Panc1 (cell line): Measurements from ENCODE around the gene RPL5.

Source experiments
- CTCF ChIP-seq: fragments of 450-650 bp; IDR thresholded peaks from 2 replicates; pipeline ENCODE4 v1.5.1; 2017; ENCODE audit warnings: mild to moderate bottlenecking
- POLR2AphosphoS5 ChIP-seq: IDR thresholded peaks from 2 replicates; pipeline ENCODE4 v1.6.1; 2012; ENCODE audit warnings: mild to moderate bottlenecking, low read depth, low read length, moderate library complexity
- REST ChIP-seq, 2 experiments: IDR thresholded peaks; 2 replicates each; pipeline ENCODE4 v1.6.1; 2011 to 2012; ENCODE audit warnings: low read depth in 2 of 2, control low read depth in 1 of 2, low read length in 1 of 2, mild to moderate bottlenecking in 1 of 2, moderate library complexity in 1 of 2; ENCODE audit not compliant: insufficient read depth in 1 of 2
- SIN3A ChIP-seq: IDR thresholded peaks from 2 replicates; pipeline ENCODE4 v1.6.1; 2012; ENCODE audit warnings: low read depth, mild to moderate bottlenecking, low read length, moderate library complexity, borderline replicate concordance; ENCODE audit not compliant: insufficient read depth
- TCF7L2 ChIP-seq: IDR thresholded peaks from 2 replicates; pipeline ENCODE4 v1.6.1; 2011; ENCODE audit warnings: mild to moderate bottlenecking, low read depth, low read length, inconsistent platforms

- TF ChIP-seq CTCF (no peak), SIN3A (no peak), POLR2AphosphoS5 (no peak), REST (IDR thresholded peaks at IDR 0.05; ENCODE audit: insufficient read depth in 1 of 2, low read depth in 2 of 2, low read length in 1 of 2) (no peak), TCF7L2 (no peak)
Observed at GRCh38 chr1:92791487-92792066, 40.3 kb upstream of the RPL5 start.
